Kidney (tissue), 14 donors: ENCODE results near the gene CENPX. TPM values are rescaled to one million over a fixed set of nuclear protein-coding genes. Genes with fewer than 3 reads are reported as not detected.

ENCODE experiments used
- DNase-seq, 5 donors: peaks; one replicate each; pipeline ENCODE4 v3.0.0-alpha.2; 2013 to 2020
- FAIRE-seq: peaks from 2 replicates; lab custom pipeline; 2012; peaks lifted over from hg19 to GRCh38; lab: Jason Lieb, UNC
- H3K27ac ChIP-seq, 2 donors: one replicate each; pipeline ENCODE4 v1.7.0; 2013; ENCODE audit warnings: low read depth in 2 of 2, low read length in 2 of 2, inconsistent platforms in 1 of 2
- H3K27me3 ChIP-seq: one replicate; pipeline ENCODE4 v1.7.1; 2013; ENCODE audit warnings: low read length, inconsistent platforms; ENCODE audit not compliant: control insufficient read depth, insufficient read depth
- H3K36me3 ChIP-seq, 3 donors: one replicate each; pipeline versions ENCODE4 v1.7.0 to v1.7.1; 2013; ENCODE audit warnings: low read length in 3 of 3, control low read depth in 1 of 3, inconsistent platforms in 1 of 3; ENCODE audit not compliant: insufficient read depth in 3 of 3, control insufficient read depth in 2 of 3
- H3K4me1 ChIP-seq, 3 donors: one replicate each; pipeline versions ENCODE4 v1.7.0 to v1.7.1; 2013; ENCODE audit warnings: low read length in 3 of 3, inconsistent platforms in 1 of 3, low read depth in 1 of 3; ENCODE audit not compliant: control insufficient read depth in 2 of 3, insufficient read depth in 2 of 3
- H3K4me3 ChIP-seq, 3 donors: one replicate each; pipeline versions ENCODE4 v1.7.0 to v1.8.1; 2013; ENCODE audit warnings: low read length in 3 of 3, control low read depth in 1 of 3, inconsistent platforms in 1 of 3
- H3K9ac ChIP-seq, 3 donors: one replicate each; pipeline versions ENCODE4 v1.7.0 to v1.7.1; 2013; ENCODE audit warnings: low read length in 3 of 3, control low read depth in 1 of 3, inconsistent platforms in 1 of 3
- H3K9me3 ChIP-seq, 3 donors: one replicate each; pipeline versions ENCODE4 v1.7.0 to v1.7.1; 2013; ENCODE audit warnings: low read length in 3 of 3, control low read depth in 1 of 3, inconsistent platforms in 1 of 3; ENCODE audit not compliant: control insufficient read depth in 2 of 3, insufficient read depth in 1 of 3
- intact Hi-C: fragments of 100-400 bp; cut with DNase I; formaldehyde crosslinking; loops from one replicate; pipeline ENCODE4 v1.11.1; 2022
- polyA plus RNA-seq: library from polyadenylated mRNA; stranded (reverse); fragments of 350-450 nt; fragmentation: Illumina TruSeq; extraction: RNeasy Lipid Tissue Mini Kit (QIAGEN cat#74804); gene quantifications from one replicate; pipeline ENCODE4 v1.2.3, GENCODE V29; 2014; ENCODE audit warnings: low read depth, low replicate concordance; ENCODE audit not compliant: insufficient read depth
- total RNA-seq: library from RNA; stranded (reverse); fragmentation: NEBNext Ultra II Directional; extraction: Animal tissue kit (Norgen Biotek cat#: 25700); gene quantifications from one replicate; pipeline ENCODE4 v1.2.1, GENCODE V29; 2021
- TF ChIP-seq, protein P1 (sequence below): IDR thresholded peaks from 3 replicates; pipeline ENCODE4 v1.5.1; 2012; ENCODE audit warnings: mild to moderate bottlenecking, moderate library complexity, borderline replicate concordance; ENCODE audit not compliant: insufficient read depth; ENCODE audit errors: extremely low read depth
- donor health status: control.
- donor health status: control.
- donor health status: control.
- donor health status: control.
- donor health status: control.
- donor health status: DM: yes; HTN: yes; CAD: no.
- donor health status: Normal renal cell carcinoma (clear cell type).

Gene CENPX
- total and polyA plus RNA-seq, 2 donors from 2014 or later: 36.9 to 93.2 TPM

DNA sequence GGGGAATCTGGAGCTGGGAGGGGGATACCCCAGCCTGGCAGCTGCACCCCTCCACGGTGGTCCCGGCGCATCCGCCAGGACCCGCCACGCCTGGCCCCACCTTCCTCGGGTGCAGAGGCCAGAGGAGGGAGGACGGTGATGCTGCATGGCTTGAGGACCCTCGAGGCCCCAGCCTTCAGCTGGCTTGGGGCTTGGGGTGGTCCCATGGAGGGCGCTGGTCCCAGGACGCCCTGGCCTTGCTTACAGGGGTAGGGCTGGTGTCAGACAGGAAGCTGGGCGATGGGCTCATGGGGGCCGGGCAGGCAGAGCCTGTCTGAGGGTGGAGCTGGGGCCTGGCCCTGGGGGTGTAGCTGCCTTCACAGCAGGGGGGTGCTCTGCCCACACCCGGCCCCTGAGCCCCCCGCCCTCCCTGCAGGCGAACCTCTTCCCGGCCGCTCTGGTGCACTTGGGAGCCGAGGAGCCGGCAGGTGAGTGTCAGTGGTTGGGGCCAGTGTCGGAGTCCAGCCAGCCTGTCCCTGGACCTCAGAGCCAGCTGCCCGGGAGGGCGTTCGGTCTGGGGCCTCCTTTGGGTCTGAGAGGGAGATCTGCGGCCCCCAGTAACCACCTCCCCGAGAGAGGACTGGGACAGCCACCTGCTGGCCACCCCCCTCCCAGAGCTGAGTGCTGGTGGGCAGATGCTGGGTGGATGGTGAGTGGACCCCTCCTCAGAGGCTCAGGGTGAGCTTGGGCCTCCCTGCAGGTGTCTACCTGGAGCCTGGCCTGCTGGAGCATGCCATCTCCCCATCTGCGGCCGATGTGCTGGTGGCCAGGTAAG lies 6.4 kb downstream of the CENPX start:
- intact Hi-C loops: loop anchor here (10.0 kb wide), 1 partner anchor 51 kb away; the partner anchor contains the start of gene NOTUM
- Histone ChIP-seq H3K4me1 (peaks cover 0 to 5% (median 4%) of the 10 kb centered on the region in 3 donors), H3K4me3 (no peak overlapping the region), H3K36me3 (no peaks in the 10 kb centered on the region), H3K9me3 (no peaks in the 10 kb centered on the region), H3K27ac (no peak overlapping the region), H3K27me3 (no peaks in the 10 kb centered on the region), H3K9ac (no peak overlapping the region)
- TF ChIP-seq, protein P1, sequence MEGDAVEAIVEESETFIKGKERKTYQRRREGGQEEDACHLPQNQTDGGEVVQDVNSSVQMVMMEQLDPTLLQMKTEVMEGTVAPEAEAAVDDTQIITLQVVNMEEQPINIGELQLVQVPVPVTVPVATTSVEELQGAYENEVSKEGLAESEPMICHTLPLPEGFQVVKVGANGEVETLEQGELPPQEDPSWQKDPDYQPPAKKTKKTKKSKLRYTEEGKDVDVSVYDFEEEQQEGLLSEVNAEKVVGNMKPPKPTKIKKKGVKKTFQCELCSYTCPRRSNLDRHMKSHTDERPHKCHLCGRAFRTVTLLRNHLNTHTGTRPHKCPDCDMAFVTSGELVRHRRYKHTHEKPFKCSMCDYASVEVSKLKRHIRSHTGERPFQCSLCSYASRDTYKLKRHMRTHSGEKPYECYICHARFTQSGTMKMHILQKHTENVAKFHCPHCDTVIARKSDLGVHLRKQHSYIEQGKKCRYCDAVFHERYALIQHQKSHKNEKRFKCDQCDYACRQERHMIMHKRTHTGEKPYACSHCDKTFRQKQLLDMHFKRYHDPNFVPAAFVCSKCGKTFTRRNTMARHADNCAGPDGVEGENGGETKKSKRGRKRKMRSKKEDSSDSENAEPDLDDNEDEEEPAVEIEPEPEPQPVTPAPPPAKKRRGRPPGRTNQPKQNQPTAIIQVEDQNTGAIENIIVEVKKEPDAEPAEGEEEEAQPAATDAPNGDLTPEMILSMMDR: no peak
- no peak for DNase-seq
- no peak for FAIRE-seq

DNA sequence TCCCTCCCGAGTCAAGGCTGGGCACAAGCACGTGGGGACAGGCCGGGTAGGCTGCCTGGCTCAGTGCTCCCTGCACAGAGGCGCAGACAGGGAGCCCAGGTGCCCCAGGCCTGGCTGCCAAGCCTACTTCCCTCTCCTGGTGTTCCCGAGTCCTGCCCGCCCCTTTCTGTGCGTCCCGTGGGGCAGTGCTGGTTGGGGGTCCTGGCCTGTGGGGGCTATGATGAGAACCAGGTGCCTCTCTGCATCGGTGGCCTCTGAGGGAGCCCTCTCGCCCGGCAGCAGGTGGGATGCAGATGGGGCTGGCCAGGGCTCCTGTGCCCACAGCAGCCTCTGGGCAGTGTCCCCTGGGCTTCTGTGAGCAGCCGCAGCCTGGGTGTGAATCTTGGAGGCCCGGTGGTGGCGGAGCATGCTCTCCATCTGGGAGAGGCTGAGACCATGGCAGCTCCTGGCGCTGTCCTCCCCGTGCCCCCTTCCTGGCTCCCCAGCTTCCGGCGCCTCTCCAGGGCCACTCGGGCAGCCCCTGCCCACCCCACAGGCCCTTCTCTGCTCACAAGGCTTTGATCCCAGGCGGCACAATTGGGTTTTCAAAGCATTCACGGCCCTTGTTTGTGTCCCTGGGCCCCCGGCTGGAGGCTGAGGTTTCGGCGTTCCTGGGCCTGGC lies 7.2 kb downstream of the CENPX start:
- FAIRE-seq (no peak), DNase-seq (no peak)
- Histone ChIP-seq H3K27me3 (no peaks in the 10 kb centered on the region), H3K4me1 (no peaks in the 10 kb centered on the region), H3K4me3 (no peak overlapping the region), H3K9ac (no peak overlapping the region), H3K9me3 (no peaks in the 10 kb centered on the region), H3K27ac (no peak overlapping the region), H3K36me3 (no peaks in the 10 kb centered on the region)
- intact Hi-C loops: loop anchor here (10.0 kb wide), 1 partner anchor 51 kb away; the partner anchor contains the start of gene NOTUM
- TF ChIP-seq, protein P1: no peak

DNA sequence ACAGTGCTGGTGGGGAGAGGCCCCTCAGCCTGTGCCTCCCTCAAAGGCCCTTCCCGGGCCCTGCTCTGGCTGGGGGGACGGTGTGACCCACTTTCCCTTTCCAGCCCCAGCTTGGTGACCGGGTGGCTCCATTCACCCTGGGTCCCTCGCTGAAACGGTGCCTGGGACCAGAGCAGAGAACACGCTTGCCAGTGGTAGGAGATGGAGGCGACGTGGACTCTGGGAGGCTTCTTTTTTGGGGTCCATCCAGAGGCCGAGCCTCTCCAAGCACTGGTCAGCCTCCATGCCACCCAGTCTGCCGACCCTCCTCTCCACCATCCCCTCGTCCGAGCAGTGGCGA lies 7.7 kb downstream of the CENPX start:
- Histone ChIP-seq H3K4me3 (no peak overlapping the region), H3K9me3 (no peaks in the 10 kb centered on the region), H3K9ac (no peak overlapping the region), H3K27ac (no peak overlapping the region), H3K27me3 (no peaks in the 10 kb centered on the region), H3K4me1 (no peaks in the 10 kb centered on the region), H3K36me3 (no peaks in the 10 kb centered on the region)
- TF ChIP-seq, protein P1: no peak
- DNase-seq (no peak), FAIRE-seq (no peak)
- intact Hi-C loops: loop anchor here (10.0 kb wide), 1 partner anchor 50 kb away; the partner anchor contains the start of gene NOTUM
